Measurements from ENCODE around the gene ETS1.

Gene ETS1

DNA sequence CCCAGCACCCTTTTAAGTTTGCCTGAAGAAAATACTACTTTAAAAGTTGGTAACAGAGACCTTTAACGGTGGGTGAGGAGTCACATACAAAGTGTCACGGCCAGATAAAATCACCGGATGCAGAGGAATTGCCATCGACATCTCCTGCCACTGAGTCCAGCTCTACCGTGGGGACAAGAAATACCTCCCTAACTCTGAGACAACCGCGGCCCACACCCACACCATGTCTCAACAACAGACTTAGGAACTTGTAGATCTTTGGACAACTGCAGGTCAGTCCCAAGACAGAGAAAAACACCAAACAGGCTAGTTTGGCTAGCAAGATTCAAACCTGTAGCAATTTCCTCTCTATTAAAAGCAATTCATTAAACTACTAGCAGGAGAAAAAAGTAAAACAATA, 669 bp downstream of the ETS1 start:
- TF ChIP-seq CTCF (IDR thresholded peaks at IDR 0.05) = no peak
- H3K27ac ChIP-seq = no peak overlapping the region
- DNase-seq (ENCODE audit: low spot score) = no peak
- no peak overlapping the region for H3K4me3 ChIP-seq

DNA sequence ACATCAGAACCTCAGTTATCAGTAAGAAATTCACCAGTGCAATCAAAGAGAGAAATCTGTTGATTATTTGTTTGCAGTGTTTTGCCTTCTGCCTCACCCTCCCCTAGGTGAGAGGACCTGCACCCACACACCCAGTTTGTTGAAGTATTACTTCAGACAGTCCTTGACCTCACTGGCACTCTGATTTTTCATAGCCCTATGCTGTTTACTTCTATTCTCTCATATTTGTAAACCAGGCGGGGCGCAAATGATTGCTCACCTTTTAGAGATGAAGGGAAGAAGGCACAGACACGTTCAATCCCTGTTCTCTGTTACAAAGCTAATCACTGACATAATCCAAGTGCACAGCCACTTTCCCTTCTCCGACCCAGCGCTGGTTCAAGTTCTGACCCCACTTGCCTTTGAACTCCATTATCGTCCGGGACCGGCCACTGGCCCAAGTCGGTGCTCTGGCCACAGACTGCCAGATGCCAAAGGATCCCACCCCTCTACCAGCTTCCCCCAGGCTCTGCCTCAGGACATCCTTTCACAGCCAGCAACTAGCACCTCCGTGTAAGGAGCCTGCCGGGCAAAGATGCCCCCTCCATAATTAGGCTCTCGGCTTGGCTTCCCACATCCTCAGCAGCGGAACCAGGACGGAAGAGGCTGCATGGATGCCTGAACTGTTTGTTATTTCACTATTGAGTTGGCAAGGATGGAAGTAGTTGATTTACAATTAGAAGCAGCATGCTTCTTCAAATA, 1.7 kb downstream of the ETS1 start:
- TF ChIP-seq CTCF (IDR thresholded peaks at IDR 0.05) = no peak
- H3K4me3 ChIP-seq = peak overlapping the region; percentile 40
- peak overlapping the region in 1 of 2 donors; percentile 36 for H3K27ac ChIP-seq
- DNase-seq (ENCODE audit: low spot score) = no peak

- TF ChIP-seq CTCF (IDR thresholded peaks at IDR 0.05) = no peak
- H3K27ac ChIP-seq = no peak overlapping the region
- no peak overlapping the region for H3K4me3 ChIP-seq
- DNase-seq (ENCODE audit: low spot score) = no peak
Observed at GRCh38 chr11:128584253-128584652, 3.1 kb downstream of the ETS1 start.

GRCh38 chr11:128582496-128583366, 4.6 kb downstream of the ETS1 start:
- Histone ChIP-seq H3K4me3 (no peak overlapping the region), H3K27ac (peak overlapping the region in 1 of 2 donors; percentile 28)
- TF ChIP-seq CTCF (IDR thresholded peaks at IDR 0.05) = no peak
- no peak for DNase-seq (ENCODE audit: low spot score)

DNA sequence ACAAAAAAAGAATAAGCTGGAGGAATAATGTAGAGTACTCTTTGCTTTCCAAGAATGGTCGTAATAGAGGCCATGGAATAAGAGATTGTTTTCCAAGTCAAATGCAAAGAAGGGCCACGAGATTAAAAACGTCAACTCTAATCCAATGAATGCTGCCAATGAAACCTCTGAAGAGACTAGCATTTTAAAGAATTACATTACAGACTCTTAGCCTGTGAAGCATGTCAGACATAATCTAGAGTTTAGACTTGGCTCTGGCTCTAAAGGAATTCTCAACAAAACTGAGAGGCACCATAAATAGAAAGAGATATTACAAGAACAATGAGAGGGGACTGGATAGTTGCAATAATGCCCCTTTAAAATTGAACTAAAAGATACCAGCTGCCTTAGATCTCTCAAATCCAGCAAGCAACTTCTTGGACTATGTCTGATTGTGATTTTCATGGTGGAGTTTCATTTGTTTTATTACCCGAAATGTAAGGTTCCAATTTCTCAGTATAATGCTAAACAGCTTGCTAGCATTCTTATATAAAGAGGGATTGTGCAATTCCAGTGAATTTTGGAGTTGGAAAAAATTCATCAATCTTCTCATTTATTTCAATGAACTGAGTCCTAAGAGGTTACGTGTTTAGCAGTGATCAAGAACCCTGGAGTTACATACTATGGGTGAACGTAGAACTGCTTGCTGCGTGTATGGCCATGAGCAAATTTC, 5.6 kb downstream of the ETS1 start:
- no peak overlapping the region for H3K27ac ChIP-seq
- TF ChIP-seq CTCF (IDR thresholded peaks at IDR 0.05) = no peak
- H3K4me3 ChIP-seq = no peak overlapping the region
- DNase-seq (ENCODE audit: low spot score) = no peak

DNA sequence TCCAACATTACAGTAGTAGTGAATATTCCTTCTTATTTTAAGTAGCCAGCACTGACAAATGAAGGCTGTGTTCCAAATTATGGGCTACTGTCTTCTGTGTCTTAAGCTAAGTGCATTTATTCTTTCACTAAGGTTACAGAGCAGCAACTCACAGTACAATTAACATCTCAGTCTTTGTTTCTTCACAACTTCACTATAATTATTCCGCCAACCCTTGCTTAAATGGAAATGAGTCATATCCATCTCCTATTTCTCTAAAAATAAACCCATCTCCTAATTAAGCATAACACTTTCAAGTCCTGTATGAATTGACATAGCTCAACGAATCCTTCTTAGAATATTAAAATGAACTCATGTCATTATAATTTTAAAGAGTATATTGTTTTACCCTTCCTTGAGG, 6.7 kb downstream of the ETS1 start:
- no peak for TF ChIP-seq CTCF (IDR thresholded peaks at IDR 0.05)
- no peak overlapping the region for H3K27ac ChIP-seq
- no peak for DNase-seq (ENCODE audit: low spot score)
- no peak overlapping the region for H3K4me3 ChIP-seq

Data from coronary artery (tissue), 2 donors.